NCI-H146 treated with DMSO at 0.1 percent for 48 hours (cell line): Measurements from ENCODE around the gene PTGIS.

Experiments
- DNase-seq: peaks from one replicate; lab custom pipeline; 2025; ENCODE audit not compliant: unreplicated experiment; lab: John Stamatoyannopoulos, UW

Gene PTGIS

GRCh38 chr20:49503176-49503575 lies 64.8 kb downstream of the PTGIS start:
- no peak for DNase-seq

- no peak for DNase-seq
These were observed 66.0 kb downstream of the PTGIS start for GRCh38 chr20:49501917-49502316.

DNA sequence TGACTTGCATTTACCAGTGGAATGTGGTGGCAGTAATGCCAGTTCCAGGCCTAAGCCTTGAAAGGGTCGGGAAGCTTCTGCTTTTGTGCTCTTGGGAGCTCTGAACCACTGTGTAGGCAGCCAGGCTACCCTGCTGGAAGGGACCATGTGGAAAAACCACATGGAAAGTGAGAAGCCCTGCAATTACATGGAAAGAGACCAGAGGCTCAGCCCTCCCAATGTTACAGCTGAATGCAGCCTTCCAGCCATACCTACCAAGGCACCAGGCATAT lies 70.6 kb downstream of the PTGIS start:
- DNase-seq, result no peak

- no peak for DNase-seq
These were observed 71.2 kb downstream of the PTGIS start for GRCh38 chr20:49496553-49497397.

- DNase-seq, result no peak
These were observed 71.9 kb downstream of the PTGIS start for GRCh38 chr20:49496043-49496442.

DNA sequence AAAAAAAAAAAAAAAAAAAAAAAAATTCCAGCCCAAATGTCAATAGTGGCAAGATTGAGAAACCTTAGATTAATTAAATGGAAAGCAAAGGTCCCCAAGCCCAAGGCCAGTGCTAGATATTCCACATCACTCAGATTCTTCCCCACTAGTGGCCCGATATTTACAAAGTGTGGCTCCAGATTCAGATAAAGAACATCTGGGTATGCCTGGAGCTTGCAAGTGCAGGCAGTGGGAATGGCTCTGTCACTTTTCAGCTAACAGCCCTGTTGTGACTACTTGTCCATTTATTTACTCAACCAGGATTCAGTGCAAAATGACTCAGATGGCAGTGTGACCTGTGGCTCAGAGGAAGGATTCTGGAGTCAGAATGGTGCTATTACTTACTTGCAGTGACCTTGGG lies 77.2 kb downstream of the PTGIS start:
- DNase-seq, result no peak

DNA sequence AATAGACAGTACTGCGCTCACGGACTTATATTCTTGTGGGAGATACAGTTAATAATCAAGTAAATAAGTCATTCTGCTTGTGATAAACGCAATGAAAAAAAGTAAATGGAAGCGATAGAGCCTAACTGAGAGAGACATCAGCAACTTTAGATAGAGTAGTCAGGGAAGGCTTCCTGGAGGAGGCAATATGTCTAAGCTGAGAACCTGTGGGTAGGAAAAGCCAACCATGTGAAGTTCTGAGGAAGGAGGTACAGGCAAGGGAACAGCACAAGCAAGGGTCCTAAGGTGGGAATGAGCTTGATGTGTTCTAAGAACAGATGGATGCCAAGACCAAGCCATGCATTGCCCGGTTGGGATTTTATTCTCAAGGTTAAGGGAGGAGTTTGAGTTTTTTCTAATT lies 78.2 kb downstream of the PTGIS start:
- no peak for DNase-seq

GRCh38 chr20:49486064-49486463 lies 81.9 kb downstream of the PTGIS start:
- no peak for DNase-seq

DNA sequence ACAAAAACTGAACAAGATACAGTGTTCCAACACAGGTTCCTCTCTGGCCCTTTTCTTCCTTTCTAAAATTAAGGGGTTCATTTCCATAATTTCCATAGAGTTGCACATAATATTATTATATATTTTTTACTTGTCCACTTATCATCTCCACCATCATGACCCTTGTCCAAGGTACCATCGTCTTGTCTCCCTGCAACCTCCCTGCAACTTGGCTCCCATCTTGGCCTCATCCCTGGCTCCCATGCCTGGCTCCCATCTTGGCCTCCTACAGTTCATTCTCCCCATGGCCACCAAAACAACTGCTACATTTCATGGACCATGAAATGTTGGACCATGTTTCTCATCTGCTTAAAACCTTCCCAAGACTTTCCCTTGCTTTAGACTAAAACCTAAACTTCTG lies 82.4 kb downstream of the PTGIS start:
- no peak for DNase-seq

- peak; percentile 55 for DNase-seq
These were observed 83.5 kb downstream of the PTGIS start for GRCh38 chr20:49484180-49485140.

GRCh38 chr20:49483696-49484123 lies 84.2 kb downstream of the PTGIS start:
- DNase-seq, result no peak

GRCh38 chr20:49483018-49483695 lies 84.8 kb downstream of the PTGIS start:
- no peak for DNase-seq

GRCh38 chr20:49482621-49483017 lies 85.3 kb downstream of the PTGIS start, which contains the start of gene KCNB1:
KCNB1 (minus strand) TSS chr20:49482668; CDS start chr20:49482480, 188 bp downstream.
- no peak for DNase-seq

DNA sequence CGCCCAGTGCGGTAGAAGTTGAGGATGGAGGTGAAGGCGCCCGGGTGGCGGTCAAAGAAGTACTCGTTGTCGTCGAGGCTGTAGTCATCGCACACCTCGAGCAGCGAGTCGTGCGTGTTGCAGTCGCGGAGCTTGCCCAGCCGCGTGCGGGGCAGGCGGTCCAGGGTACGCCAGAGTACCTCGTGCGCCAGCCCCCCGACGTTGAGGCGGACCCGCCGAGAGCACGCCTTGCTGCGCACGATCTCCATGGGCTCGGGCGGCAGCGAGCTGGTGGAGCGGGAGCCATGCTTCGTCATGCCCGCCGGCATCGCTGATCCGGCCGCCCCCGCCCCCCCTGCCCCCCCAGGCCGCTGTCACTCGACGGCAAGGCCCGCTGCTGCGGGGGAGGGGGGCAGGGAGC lies 85.8 kb downstream of the PTGIS start:
- DNase-seq, result no peak

GRCh38 chr20:49481116-49481515 lies 86.8 kb downstream of the PTGIS start:
- no peak for DNase-seq

DNA sequence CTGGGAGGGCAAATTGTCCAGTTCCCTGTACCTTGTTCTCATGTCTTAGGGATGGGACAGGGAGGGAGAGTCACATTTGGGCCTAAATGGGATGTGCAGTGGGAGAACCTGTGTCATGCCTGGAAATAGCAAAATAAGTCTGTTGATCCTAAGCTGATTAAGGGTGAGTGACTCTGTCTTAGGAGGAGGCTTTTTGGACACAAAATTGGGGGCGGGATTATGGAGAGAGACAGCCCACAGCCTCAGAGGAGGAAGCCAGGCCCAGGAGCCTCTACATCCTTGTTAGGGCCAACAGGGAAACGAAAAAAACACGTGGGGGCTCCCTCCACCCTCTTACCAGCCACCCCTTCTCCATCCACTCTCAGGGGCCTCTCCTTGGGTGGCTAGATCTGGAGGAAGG lies 87.7 kb downstream of the PTGIS start:
- DNase-seq, result no peak

- DNase-seq, result no peak
These were observed 88.2 kb downstream of the PTGIS start for GRCh38 chr20:49479785-49480184.

- DNase-seq, result no peak
These were observed 88.9 kb downstream of the PTGIS start for GRCh38 chr20:49478754-49479689.

- DNase-seq, result no peak
These were observed 89.7 kb downstream of the PTGIS start for GRCh38 chr20:49478266-49478665.

DNA sequence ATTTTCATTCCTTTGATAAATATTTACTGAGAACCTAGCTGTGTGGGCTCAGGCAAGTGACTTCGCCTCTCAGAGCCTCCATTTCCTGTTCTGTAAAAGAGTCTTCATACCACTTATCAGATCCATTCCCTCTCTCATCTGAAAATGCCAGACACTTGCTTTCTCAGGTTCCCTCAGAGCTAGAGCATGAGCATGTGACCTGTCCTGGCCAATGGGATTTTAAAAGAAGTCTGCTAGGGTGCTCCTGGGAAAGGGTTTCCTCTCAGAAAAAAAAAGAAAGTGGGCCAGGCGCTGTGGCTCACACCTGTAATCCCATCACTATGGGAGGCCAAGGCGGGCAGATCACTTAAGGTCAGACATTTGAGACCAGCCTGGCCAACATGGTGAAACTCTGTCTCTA lies 90.7 kb downstream of the PTGIS start:
- DNase-seq, result no peak

GRCh38 chr20:49476016-49476355 lies 92.0 kb downstream of the PTGIS start:
- DNase-seq, result no peak
